ENCODE data around the gene CORO6. TPM values are rescaled to one million over a fixed set of nuclear protein-coding genes. Genes with fewer than 3 reads are reported as not detected.

The CORO6 gene
- polyA plus RNA-seq, 1 donor (not counting 4 experiments of a cell fraction or from before 2014, with no cell fraction given): 20.5 TPM

DNA sequence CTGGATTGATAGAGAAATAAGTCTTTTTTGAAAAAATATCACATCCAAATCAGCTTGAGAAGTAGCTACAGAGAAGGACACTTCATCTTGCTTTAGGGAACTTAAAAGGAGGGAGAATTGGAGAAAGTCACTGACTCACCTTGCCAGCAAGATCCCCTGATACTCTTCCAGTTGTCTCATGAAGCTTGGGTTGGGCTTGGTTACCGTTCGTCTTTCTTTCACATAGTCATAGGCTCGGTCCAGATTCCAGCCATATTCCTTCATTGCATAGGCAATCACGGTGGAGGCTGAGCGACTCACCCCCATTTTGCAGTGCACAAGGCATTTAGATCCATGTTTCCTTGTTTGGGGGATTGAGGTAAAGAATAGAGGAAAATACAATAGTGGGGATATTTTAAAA is 25.3 kb upstream of the CORO6 start:
- no peaks in the 10 kb centered on the region for H3K27me3 ChIP-seq (ENCODE audit: control insufficient read depth, extremely low read depth, insufficient read depth, low read length)
- H3K9me3 ChIP-seq (ENCODE audit: control insufficient read depth, low read depth, low read length): no peaks in the 10 kb centered on the region
- no peak overlapping the region for H3K4me3 ChIP-seq (ENCODE audit: control insufficient read depth in 2 of 3, extremely low read depth in 1 of 3, insufficient read depth in 2 of 3, low read depth in 1 of 3, low read length in 3 of 3)
- H4K20me1 ChIP-seq (ENCODE audit: control insufficient read depth, extremely low read depth, insufficient read depth, low read length): no peaks in the 10 kb centered on the region
- FAIRE-seq (no peak), DNase-seq (ENCODE audit: low read depth, low spot score) (no peak)
- no peak overlapping the region for H3K27ac ChIP-seq (ENCODE audit: control insufficient read depth, insufficient read depth, low read length)
- TF ChIP-seq CTCF (optimal IDR thresholded peaks at IDR 0.05 in 1 of 3, IDR thresholded peaks at IDR 0.05 in 1 of 3, conservative IDR thresholded peaks at IDR 0.05 in 1 of 3; ENCODE audit: extremely low read depth in 1 of 3, insufficient read depth in 2 of 3, low read length in 3 of 3) (no peak), EZH2 (IDR thresholded peaks at IDR 0.05; ENCODE audit: low read length) (no peak)
- dilution Hi-C loops (cut with MboI; ENCODE audit: extremely low pct_ligation_motif_present, low sequenced_read_pairs): no loop called here
- H2AFZ ChIP-seq (ENCODE audit: control insufficient read depth, low read length): no peak overlapping the region
- no peak overlapping the region for H3K4me2 ChIP-seq (ENCODE audit: control insufficient read depth, extremely low read depth, insufficient read depth, low read depth, low read length)
- no peak overlapping the region for H3K9ac ChIP-seq (ENCODE audit: control insufficient read depth, extremely low read depth, insufficient read depth, low read length)
- peaks cover 0 to 6% of the 10 kb centered on the region in 2 experiments for H3K36me3 ChIP-seq (ENCODE audit: control insufficient read depth in 2 of 2, extremely low read depth in 1 of 2, insufficient read depth in 2 of 2, low read length in 2 of 2)
- H3K4me1 ChIP-seq (ENCODE audit: control insufficient read depth, extremely low read depth, insufficient read depth, low read length): no peaks in the 10 kb centered on the region
- no peaks in the 10 kb centered on the region for H3K9me1 ChIP-seq (ENCODE audit: control insufficient read depth, extremely low read depth, insufficient read depth, low read length)
- H3K79me2 ChIP-seq (ENCODE audit: control insufficient read depth, insufficient read depth, low read length): no peaks in the 10 kb centered on the region

GRCh38 chr17:29645515-29646051 is 22.9 kb upstream of the CORO6 start:
- H3K27ac ChIP-seq (ENCODE audit: control insufficient read depth, insufficient read depth, low read length): no peak overlapping the region
- no peaks in the 10 kb centered on the region for H3K79me2 ChIP-seq (ENCODE audit: control insufficient read depth, insufficient read depth, low read length)
- H3K9ac ChIP-seq (ENCODE audit: control insufficient read depth, extremely low read depth, insufficient read depth, low read length): no peak overlapping the region
- no peak for FAIRE-seq
- no peaks in the 10 kb centered on the region for H3K9me3 ChIP-seq (ENCODE audit: control insufficient read depth, low read depth, low read length)
- H3K4me1 ChIP-seq (ENCODE audit: control insufficient read depth, extremely low read depth, insufficient read depth, low read length): peaks cover 5% of the 10 kb centered on the region
- TF ChIP-seq CTCF (optimal IDR thresholded peaks at IDR 0.05 in 1 of 3, IDR thresholded peaks at IDR 0.05 in 1 of 3, conservative IDR thresholded peaks at IDR 0.05 in 1 of 3; ENCODE audit: extremely low read depth in 1 of 3, insufficient read depth in 2 of 3, low read length in 3 of 3) (no peak), EZH2 (IDR thresholded peaks at IDR 0.05; ENCODE audit: low read length) (no peak)
- H2AFZ ChIP-seq (ENCODE audit: control insufficient read depth, low read length): no peak overlapping the region
- no peaks in the 10 kb centered on the region for H3K9me1 ChIP-seq (ENCODE audit: control insufficient read depth, extremely low read depth, insufficient read depth, low read length)
- H3K36me3 ChIP-seq (ENCODE audit: control insufficient read depth in 2 of 2, extremely low read depth in 1 of 2, insufficient read depth in 2 of 2, low read length in 2 of 2): peaks cover 0 to 6% of the 10 kb centered on the region in 2 experiments
- dilution Hi-C loops (cut with MboI; ENCODE audit: extremely low pct_ligation_motif_present, low sequenced_read_pairs): no loop called here
- no peak overlapping the region for H3K4me2 ChIP-seq (ENCODE audit: control insufficient read depth, extremely low read depth, insufficient read depth, low read depth, low read length)
- H4K20me1 ChIP-seq (ENCODE audit: control insufficient read depth, extremely low read depth, insufficient read depth, low read length): no peaks in the 10 kb centered on the region
- H3K4me3 ChIP-seq (ENCODE audit: control insufficient read depth in 2 of 3, extremely low read depth in 1 of 3, insufficient read depth in 2 of 3, low read depth in 1 of 3, low read length in 3 of 3): no peak overlapping the region
- DNase-seq (ENCODE audit: low read depth, low spot score): no peak
- H3K27me3 ChIP-seq (ENCODE audit: control insufficient read depth, extremely low read depth, insufficient read depth, low read length): no peaks in the 10 kb centered on the region

Measured in keratinocyte (primary cell).